GM18861 (cell line): ENCODE data around the gene PPP4R3B.

Experiments
- ATAC-seq: cut with Tn5 transposase; IDR thresholded peaks from one replicate; pipeline ENCODE4 v1.9.1; 2021; ENCODE audit not compliant: unreplicated experiment

PPP4R3B gene

DNA sequence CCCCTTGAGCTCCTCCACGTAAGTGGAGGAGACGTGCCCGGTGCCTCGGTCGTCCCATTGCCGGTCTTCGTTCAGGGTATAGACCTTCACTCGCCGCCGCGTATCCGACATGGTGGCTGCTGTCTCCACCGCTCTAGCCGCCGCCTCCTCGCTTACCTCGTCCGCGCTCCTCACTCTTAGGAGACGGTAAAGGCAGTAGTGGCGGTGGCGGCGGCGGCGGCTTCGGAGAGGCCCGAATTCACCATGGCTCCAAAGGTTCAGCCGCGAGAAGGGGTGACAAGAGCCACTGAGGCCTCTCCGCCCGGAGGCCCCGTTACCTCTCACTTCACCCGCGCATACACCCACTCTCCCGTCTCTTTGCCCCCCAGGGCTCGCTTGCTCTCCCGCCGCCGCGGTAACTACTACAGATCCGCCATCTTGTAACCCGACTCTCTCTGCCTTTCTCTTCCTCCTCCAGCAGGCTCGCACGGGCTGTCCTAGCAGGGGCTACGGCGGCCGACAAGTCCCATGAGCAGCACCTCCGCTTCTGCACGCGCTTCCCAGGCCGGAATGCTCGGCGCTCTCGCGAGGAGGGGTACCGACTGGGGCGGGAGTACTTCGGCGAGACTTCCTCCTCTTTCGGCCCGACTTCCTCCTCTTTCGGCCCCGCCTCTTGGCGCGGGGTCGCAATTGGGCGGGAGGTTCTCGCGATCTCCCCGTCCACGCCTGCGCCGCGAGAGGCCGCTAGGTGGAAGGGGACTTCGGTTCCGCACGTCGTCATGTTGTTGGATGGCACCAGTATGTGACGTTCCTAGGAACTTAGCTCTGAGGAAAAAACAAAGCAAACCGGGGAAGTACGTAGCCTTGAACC lies at the start of gene PPP4R3B:
TSS of gene PPP4R3B (minus strand) at position 448 of the 850 bp plus-strand sequence. CDS start at position 111, 337 bp downstream.
- peak; percentile 74 for ATAC-seq

DNA sequence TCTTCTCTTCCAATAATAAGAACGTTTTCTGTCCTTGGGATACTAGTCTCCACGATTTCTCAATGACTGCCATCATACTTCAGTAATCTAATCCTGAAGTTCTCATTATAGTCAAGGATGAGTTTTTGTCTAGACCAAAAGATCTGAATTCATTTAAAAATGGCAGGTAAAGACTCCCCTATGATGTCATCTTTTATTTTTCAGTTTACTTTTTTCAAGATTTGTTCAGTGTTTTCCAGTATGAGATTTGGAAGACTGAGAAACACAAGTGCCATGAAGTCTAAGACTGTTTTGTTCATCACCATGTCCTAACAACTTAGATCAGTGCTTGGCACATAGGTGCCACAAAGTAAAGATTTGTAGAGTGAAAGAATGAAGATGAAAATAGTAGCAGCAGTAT lies 35.8 kb upstream of the PPP4R3B start:
- ATAC-seq = no peak

DNA sequence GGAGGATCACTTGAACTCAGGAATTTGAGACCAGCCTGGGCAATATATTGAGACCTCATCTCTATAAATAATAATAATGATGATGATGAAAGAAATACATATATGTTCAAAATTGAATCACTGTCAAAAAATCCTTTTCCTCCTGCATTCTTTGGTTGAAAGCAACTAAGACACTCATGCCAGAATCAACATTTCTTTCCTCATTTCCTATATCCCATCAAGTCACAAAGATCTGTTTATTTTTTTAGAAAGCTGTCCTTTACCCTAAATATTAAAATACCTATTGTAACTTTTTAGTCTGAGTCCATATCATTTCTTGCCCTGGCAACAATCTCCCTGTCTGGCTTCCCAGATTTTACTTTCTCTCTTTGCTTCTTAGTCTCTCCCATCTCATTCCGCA lies 31.8 kb upstream of the PPP4R3B start:
- no peak for ATAC-seq

DNA sequence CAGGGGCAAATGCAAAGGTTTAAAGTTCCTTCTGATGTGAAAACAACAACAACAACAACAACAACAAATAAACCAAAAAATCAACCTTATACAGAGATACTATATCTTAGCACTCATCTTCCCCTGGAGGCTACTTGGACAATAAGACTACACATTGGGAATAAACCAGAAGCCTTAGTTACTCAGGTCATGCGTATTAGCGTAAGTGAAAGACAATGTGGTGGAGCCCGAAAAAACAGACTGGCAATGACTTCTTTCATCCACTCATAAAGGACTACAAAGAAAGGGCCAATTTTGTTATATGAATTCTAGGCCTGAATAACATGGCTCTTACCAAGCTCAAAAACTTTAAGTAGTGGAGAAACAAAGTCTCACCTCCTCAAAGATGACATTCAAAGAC lies 19.4 kb upstream of the PPP4R3B start:
- no peak for ATAC-seq

DNA sequence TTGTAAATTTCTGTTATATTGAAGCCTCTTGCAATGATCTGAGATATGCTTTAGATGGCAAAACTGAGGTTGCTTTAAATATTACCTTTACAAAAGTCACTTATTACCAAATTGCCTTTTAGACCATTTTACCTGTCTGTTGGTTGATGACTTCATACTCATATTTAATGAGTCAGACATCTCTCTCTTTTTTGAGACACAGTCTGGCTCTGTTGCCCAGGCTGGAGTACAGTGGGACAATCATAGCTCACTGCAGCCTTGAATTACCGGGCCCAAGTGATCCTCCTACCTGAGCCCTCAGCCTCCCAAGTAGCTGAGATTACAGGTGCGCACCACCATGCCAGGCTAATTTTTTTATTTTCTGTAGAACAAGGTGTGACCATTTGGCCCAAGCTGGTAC lies 11.5 kb upstream of the PPP4R3B start:
- no peak for ATAC-seq

DNA sequence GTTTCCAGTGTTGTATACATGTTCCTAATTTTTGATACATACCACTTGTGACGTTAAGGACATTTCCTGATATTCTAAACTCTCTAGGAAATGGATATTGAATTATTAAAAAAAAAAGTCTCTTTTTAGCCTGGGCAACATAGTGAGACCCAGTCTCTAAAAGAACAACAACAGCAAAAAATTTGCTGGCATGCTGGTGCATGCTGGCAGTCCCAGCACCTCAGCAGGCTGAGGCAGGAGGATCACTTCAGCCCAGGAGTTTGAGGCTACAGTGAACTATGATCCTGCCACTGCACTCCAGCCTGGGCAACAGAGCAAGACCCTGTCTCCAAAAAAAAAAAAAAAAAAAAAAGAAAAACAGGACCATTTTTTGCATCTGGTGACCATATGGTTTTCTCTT lies 10.5 kb upstream of the PPP4R3B start:
- ATAC-seq = no peak

DNA sequence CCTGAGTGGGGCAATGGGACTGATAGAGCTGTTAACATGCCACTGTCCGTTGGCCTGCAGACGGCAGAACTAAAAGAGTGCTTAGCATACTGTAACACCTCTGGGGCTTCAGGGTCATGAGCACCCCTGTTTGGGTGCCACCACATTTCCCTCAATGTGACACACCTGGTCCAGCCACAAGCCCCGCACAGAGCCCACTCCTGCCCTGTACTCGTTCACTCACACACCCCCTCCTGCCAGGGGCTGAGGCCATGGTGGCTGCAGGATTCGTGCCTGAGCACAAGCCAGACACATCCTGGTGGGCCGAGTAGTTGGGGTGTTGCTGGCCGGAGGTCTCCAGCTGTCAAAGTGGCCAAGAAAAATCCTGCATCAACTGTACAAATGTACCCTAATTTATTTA lies 4.4 kb upstream of the PPP4R3B start:
- no peak for ATAC-seq

DNA sequence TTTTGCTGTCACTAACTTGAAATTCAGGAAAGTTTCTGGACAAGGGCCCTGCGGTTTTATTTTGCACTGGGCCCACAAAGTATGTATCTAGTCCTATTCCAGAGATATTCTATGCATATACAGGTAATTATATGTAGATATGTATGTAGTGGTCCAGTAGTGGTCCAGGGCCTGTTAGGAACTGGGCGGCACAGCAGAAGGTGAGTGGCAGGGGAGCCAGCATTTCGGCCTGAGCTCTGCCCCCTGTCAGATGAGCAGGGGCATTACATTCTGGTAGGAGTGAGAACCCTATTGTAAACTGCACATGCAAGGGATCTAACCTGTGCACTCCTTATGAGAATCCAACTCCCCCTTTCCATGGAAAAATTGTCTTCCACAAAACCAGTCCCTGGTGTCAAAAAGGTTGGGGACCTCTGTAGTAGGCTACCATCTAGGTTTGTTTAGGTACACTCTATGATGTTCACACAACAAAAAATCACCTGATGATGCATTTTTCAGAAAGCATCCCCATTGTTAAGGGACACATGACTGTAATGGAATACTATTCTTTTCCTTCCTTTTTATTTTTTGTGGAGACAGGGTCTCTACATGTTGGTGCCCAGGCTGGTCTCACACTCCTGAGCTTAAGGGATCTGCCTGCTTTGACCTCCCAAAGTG lies 2.8 kb upstream of the PPP4R3B start:
- no peak for ATAC-seq

DNA sequence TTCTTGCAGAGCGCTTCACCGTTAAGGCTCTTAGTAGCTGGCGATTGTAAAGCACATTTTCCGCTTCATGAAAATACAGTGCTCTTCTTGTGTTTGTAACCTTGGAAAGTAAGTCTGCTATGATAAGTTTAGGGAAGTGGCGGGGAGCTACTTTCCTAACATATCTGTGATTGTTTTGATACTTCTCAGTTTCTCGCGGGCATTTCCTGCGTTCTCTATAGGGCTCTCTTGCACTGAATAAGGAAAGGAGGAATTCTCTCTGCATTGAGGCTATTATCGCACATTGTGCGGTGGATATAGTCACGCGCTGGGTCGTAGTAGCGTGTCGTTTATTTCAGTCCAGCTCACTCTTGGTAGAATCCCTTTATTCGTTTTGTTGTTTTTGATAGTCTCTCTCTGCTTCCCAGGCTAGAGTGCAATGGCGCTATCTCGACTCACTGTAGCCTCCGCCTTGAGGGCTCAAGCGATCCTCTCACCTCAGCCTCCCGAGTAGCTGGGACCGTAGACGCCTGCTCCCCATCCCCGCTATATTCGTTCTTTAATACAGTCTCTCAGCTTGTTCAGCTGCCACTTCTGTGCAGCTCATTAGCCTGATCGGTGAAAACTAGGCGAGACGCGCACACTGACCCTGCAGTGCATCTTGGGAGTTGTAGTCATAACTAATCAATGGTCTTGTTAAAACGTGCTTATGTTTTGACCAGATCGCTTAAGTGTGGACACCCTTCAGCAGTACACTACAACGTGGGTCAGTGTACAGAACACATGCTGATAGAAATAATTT lies 1.0 kb upstream of the PPP4R3B start:
- peak; percentile 41 for ATAC-seq

DNA sequence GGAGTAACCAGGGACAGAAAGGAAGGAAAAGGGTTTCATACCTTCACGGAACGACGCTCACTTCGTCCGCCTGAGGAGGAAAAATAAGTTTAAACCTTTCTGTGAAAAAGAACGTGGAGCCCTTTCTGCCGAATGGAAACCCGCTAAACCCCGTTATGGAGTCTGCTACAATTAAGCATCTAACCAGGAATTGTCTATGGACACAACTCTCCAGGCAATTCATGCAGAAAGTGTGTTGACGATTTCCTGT lies 528 bp upstream of the PPP4R3B start:
- no peak for ATAC-seq

DNA sequence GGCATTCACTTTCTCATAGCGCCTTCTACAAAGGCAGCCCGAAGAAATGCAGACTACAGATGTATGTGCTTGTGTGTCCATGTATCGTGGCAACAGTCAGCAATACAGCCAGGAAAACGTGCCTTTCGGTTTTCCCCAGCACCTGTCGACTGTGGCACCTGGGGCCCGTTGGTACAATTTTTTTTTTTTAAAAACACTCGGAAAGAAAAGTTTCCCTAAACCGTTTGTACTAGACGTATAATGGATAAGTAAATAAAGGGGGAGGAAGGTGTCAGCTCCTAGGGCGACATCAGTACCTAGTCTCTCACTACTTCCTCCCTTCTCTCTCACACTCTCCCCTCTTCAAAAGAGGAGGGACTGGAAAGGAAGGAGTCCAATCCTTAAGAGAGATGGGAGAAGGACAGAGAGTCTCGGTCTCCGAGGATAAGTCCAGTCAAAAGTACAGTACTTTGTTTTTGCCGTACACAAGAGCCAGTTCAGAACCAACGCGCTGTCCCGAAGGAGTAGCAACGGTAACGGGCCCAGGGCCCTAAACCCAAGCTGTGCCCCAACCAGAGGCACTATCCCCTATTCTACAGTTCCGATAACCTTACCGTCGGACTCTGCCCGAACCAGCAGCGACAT lies 759 bp downstream of the PPP4R3B start:
- ATAC-seq = no peak

DNA sequence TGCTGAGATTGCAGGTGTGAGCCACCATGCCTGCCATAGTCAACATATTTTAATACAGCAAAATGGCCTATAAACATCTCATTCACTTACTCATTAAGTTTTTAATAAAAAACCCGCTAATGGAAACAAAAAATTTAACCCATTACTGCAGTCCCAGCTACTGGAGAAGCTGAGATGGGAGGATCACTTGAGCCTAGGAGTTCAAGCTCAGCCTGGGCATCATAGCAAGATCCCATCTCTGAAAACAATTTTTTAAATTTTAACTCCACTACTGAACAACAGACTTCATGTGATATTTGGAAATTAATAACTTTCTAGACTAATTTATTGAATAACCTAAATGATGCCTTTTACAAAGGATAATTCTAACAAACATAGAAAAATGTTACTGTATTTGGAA lies 5.4 kb downstream of the PPP4R3B start:
- no peak for ATAC-seq

DNA sequence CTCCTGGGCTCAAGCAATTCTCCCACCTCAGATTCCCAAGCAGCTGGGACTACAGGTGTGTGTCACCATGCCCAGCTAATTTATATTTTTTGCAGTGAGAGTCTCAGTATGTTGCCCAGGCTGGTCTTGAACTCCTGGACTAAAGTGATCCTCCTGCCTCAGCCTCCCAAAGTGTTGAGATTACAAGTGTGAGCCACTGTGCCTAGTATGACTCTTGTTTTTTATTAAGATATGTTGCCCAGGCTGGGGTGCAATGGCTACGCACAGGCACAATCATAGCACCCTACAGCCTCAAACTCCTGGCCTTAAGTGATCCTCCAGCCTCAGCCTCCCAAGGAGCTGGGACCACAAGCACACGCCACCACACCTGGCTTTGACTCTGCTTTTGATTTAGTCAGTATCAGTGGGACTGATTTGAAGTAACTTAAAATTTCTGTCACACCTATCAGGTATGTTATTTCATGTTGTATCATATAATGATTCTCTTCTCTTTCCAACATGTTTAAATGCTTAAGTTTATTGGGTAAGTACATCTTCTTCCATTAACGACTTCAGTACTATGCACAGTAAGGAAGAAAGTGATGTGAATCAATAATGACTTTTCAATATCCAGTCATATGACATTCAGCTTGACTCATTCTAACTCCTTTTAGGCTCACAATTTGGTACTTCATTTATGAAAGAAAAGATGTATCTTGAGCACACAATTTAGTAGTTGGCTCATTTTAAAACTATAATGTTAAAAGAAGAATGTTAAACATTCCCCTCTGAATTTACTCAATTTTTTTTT lies 6.3 kb downstream of the PPP4R3B start:
- no peak for ATAC-seq

DNA sequence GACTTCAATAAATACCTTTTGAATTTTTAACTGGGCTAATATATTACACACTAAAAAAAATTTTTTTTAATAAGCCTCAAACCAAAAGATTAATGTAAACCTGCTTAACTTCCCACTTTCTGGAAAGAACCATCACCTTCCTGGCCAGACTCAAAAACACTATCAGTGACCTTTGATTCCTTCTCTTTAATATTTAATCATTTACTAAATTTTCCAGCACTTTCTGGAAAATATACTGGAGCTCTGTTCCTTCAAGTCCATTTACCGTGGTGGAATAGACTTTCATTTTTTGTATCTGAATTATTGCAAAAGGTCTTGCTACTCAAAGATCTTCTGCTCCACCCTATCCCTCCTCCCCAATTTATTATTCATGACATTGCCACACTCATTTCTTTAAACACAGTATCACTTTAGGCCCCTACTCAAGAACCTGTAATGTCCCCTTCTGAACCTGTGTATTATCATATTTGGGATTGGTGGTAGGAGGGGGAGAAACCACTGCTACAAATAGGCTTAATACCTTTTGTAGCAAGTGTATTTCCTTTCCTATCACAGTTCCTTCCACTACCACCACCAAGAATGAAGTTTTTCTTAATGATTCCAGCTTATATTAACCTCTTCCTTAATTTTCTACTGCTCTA lies 7.4 kb downstream of the PPP4R3B start:
- ATAC-seq = no peak

DNA sequence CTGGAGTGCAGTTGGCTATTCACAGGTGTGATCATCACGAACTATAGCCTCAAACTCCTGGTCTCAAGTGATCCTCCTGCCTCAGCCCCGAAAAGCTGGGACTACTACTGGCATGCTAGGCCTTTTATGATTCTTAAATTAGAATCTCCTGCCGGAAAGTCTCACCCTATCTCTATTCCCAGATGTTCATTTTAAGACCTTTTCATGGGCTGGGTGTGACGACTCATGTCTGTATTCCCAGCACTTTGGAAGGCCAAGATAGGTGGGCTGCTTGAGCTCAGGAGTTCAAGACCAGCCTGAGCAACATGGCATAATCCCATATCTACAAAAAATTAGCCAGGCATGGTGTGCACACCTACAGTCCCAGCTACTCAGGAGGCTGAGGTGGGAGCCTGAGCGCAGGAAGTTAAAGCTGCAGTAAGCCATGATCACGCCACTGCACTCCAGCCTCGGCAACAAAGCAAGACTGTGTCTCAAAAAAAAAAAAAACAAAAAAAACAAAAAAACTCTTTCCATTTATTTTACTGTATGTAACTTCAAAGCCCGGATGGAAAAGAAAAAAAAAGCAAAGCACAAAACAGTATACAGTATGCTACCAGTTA lies 8.1 kb downstream of the PPP4R3B start:
- no peak for ATAC-seq

DNA sequence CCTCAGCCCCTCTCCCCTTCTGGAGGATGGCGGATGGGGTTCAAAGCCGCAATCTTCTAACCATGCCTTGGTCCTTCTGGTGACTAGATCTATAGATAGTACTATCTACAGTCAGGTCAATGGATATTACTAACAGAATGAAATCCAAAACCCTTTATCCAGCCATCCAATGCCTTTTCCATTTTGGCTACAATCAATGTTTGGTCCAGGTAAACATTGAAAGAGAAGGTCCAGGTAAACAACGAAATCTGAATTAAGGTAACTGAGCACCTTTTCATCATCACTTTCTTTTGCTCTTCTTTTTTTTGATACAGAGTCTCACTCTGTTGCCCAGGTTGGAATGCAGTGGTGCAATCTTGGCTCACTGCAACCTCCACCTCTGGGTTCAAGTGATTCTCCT lies 9.7 kb downstream of the PPP4R3B start:
- ATAC-seq = no peak

DNA sequence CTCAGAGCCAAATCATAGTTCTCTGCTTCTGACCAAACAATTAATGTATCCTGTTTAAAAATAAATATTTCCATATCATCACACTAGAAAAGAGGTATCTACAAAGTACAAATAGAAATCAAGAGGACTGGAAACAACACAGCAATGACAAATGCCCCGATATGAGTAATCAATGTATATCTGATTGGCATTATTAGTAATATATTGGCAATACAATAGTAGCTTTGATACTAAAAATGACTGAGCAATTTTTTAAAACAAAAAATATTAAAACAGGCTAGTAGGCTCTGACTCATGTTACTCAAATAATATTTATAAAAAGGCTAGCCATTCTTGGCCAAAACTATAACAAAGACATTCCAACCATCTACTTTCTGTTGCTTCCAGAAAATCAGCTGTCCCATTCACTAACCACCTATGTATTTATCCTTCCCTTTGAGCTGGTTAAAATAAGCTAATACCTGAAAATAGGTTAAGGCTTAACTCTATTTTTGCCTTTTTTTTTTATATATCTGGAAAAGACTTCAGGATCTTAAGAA lies 13.3 kb downstream of the PPP4R3B start:
- ATAC-seq = no peak

DNA sequence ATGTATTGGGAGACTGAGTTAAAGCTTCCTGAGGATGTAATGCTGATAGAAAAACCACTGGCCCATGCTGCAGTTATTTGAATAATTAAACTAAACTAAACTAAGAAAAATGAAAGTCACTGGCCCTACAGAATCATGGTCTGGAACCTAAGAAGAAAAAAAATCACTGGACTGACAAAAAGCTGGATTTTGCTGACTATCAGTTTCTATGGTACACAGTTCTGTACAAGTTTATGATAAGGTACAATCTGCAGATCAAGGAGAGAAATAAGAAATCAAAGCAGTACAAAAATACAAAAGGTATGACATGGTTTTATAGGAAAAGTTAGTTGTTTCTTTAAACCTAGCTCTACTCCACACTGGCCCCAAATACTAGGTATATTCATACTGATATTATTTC lies 15.6 kb downstream of the PPP4R3B start:
- ATAC-seq = no peak

DNA sequence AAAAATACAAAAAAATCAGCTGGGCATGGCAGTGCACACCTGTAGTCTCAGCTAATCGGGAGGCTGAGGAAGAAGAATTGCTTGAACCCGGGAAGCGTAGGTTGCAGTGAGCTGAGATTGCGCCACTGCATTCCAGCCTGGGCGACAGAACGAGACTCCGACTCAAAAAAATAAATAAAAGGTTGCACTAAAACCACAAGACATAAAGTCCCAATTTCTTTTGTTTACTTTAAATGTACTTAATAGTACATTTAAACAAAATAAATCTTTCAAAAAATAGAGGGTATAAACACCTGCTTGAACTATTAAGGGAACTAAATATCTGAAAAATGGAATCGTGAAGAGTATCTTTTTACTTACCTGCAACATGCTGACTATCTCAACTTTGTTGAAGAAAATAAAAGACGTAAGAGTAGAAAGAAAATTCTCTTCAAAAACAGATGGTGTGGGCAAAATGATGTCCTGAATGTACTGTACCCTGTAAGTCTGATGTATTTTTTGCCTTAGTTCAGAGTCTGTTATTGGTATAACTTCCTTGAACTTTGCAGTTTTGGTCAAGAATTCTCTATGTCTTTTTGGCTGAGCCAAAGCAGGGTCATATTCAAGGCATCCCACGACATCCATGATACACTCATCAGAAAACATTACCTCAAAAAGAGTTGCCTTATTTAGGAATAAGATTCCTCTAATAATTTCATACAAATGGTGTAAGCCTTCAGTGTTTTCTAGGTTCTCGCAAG lies 19.2 kb downstream of the PPP4R3B start:
- no peak for ATAC-seq
